Renal cortex interstitium (tissue), 11 donors: Measurements from ENCODE around the gene IFI27L1. TPM values are rescaled to one million over a fixed set of nuclear protein-coding genes. Genes with fewer than 3 reads are reported as not detected.
A peak's percentile ranks its signal among the peaks of the same experiment; 100 is the strongest.

Experiments
- DNase-seq, 11 donors: peaks; one replicate each; pipeline ENCODE4 v3.0.0-alpha.2; 2013; ENCODE audit warnings: low read depth in 9 of 11, low spot score in 4 of 11; ENCODE audit errors: extremely low read depth in 1 of 11
- polyA plus RNA-seq, 3 donors: library from polyadenylated mRNA; unstranded; fragments of 120-200 nt; gene quantifications; one replicate each; pipeline ENCODE4 v1.2.1, GENCODE V29; 2013; ENCODE audit not compliant: insufficient read length in 3 of 3

IFI27L1 gene
- polyA plus RNA-seq, 3 donors = 24.3 to 35.8 (median 28.0) TPM

DNA sequence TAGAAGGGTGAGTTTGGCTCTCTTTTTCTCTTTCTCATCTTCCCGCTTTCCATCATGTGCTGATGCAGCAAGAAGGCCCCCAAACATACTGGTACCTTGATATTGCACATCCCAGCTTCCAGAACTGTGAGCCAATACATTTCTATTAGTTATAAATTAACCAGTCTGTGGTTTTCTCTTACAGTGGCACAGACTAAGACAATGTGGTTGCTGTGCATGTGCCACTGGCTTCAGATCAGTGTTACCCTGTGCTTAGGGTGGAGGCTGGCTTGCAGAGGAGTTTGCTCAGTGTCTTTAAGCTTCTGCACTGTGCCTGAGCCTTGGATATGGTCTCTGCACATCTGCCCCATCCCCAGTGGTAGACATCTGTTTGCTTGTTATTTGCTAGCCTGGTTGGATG lies 42.8 kb downstream of the IFI27L1 start:
- DNase-seq = no peak

GRCh38 chr14:94124582-94125377 lies 43.7 kb downstream of the IFI27L1 start:
- no peak for DNase-seq

DNA sequence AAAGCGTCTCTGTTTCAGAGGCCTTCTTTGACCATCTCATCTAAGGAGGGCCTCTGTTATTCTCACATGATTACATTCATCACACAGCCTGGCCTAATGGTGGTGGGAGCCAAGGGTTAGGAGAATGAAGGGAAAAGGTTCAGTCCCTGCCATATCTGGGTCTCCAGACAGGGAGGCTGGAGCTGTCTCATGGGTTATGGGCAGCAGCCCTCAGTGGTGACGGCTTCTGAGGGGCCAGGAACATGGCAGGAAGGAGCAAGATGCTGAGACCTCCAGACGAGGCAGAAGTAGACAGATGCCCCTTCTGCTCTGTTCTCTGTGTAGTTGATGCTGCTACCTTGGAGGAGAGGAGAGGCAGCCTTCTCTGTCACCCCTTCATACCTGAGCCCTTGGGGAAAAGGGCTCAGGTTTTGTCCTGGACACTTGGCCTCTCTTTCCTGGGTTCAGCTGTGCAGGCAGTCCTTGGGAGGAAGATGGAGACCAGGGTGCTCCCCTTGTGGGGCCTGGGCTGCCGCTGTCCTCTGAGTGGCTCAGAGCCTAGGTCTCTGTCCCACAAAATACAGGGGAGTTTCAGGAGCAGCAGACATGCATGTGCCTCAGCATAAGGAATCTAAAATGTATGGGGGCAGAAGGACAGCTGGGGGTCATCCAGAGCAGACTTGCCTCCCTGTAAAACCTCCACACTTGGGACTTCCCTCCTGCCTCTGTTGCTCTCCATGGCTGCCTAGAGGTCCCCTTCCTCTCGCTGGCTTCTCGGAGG lies 44.7 kb downstream of the IFI27L1 start:
- no peak for DNase-seq

DNA sequence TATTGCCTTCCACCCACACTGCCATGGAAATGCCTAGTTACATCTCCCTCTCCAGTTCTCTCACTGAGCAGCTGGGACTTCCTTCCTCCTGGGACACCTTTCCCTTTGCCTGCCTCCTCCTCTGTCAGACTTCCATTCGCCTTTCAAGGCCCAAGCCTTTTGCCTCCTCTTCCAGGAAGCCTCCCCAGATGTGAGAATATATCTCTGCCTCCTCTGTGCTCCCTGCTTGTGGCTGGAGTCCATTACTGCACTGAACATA lies 45.2 kb downstream of the IFI27L1 start:
- DNase-seq = no peak

DNA sequence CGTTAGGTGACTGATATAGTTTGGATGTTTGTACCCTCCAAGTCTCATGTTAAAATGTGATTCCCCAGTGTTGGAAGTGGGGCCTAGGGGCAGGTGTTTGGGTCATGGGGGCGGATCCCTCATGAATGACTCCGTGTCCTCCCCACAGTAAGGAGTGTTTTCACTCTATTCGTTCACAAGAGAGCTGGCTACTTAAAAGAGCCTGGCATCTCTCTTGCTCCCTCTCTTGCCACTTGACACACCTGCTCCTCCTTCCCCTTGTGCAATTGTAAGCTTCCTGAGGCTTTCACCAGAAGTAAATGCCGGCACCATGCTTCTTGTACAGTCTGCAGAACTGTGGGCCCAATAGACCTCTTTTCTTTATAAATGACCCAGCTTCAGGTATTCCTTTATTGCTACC lies 45.7 kb downstream of the IFI27L1 start:
- no peak for DNase-seq

DNA sequence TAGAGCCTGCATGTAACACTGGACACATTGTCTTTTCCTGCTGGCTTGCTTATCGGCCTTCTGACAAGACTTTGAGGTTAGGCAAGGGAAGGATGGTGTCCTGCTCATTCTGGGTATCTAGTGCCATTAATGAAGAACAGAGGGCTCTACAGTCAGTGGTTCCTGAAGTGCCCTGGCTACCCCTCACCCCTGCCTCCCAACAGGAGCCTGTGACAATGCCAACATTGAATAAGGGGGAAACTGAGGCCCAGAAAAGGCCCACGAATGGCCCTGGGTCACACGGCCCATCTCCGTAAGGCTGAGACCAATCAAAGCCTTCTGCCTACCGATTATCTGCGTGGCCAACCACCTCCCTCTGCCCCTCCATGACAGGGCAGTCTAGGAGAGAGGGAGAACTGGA lies 46.2 kb downstream of the IFI27L1 start:
- DNase-seq = no peak

GRCh38 chr14:94128216-94128839 lies 47.2 kb downstream of the IFI27L1 start:
- no peak for DNase-seq

DNA sequence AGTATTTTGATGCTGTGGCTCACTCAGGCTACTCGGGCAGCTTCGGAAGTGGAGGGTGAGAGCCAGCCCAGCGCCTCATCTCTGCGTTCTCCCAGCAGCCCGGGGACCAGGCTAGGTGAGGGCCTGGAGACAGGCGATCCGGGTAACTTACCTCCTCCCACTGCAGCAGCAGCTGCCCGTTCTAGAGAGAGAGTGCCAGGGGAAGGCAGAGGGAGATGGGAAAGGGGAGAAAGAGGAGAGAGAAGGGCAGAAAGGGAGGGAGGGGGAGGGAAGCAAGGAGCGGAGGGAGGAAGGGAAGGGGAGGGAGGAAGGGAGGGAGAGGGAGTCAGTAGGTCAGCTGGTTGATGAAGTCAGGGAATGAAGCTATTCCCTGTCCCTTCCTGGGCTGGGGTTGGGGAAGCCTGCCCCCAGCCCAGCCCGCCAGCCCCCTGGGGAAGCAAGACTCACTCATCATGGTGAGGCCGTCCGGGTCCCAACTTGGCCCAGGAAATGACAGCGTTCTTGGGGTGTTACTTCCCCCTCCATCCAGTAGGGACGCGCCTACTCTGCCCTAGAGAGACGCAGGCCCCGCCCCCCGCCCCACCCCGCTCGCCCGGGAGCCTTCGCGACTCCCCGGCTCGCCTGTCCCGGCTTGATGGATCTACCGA lies 48.1 kb downstream of the IFI27L1 start, which contains the start of gene IFI27L2:
TSS of gene IFI27L2 (minus strand) at position 494 of the 647 bp plus-strand sequence. CDS start at position 454, 40 bp downstream.
- DNase-seq = peak in 10 of 11 donors; percentile 36 to 71 (median 60)

DNA sequence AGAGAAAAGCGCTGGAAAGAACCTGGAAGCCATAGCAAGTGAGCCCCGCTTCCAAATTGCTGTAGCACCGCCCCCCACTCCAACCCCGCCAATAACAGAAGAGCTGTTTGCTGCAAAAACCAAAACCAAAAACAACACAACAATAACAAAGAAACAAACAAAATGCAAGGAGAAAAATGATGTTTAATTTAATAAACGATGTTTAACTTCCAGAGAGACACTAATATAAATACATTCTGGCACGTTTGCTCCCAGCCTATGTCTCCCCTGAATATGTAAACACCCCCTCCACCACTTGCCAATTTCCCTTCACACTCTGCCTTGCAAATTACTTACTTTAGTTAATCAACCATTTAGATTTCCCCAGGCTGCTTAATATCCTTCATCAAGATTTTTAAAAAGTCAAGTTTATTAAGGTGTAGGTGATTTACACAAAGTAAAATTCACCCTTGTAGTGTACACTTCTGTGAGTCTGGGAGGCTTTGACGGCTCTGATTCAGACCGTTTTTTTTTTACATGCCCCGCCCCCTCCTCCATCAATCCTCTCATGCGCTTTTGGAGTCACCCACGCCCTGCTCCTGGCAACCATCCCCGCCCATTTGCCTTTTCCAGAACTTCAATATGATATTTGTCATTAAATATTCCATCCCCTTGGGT lies 48.8 kb downstream of the IFI27L1 start:
- peak in 2 of 11 donors; percentile 20 to 34 for DNase-seq

DNA sequence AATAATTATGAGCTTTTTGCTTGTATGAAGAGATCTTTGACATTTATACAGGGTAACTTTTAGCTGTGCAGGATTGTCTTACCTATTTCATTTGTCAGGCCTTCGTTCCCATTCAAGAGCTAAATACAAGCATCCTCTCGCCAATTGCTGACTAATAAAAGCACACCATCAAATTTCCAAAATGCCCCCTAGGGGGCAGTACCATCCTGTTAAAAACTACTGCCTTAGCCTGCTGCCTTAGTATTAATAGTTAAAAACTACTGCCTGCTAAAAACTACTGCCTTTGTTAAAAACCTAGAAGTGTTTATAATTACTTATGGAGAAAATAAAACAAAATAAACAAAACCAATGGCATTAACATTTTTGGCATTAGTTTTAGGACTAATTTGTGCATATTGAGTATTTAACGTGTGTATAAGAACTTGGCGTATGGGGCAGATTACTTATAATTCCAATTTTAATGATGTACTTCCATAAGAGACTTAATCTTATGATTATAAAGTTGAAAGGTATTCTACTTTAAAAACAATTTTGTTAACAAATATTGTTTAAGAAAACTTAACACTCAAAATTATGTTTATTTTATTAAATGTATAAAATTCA lies 51.3 kb downstream of the IFI27L1 start:
- peak in 7 of 11 donors; percentile 43 to 69 (median 55) for DNase-seq

- DNase-seq = no peak
These were observed 54.4 kb downstream of the IFI27L1 start for GRCh38 chr14:94135476-94135875.

DNA sequence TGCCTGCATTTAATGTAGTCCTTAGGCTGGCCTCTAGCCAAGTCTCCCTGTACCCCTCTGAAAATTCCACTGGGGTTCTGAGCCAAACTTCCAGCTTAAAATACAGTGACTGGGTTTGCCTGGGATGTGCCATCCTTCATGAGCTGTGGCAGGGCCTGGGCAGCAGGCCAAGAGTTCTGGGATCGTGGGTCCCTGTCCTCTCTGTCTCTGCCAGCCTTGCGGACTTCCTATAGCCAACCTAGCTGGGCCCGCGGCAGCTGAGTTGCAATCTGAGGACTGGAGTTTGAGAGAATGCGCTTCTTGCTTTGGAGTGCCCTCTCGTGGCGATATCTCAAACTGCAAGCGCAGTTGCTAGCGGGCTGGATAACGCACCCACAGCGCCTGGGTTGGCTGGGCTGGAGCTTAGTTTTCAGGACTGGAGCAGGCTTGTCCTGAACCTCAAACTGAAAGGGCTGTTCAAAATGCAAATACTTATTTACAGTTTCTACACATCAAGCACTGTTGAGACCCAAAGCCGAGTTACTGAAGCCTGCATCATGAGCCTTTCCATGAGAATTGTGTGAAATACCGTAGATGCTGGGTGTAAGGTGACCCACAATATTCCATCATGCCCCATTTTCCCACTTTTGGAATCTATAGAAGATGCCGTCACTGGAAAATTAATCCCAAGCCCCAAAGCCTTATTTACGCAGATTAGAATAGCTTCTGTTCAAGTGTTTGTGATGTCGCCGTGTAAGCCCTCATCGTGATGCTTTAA lies 55.6 kb downstream of the IFI27L1 start:
- peak; percentile 47 to 80 (median 67) for DNase-seq

DNA sequence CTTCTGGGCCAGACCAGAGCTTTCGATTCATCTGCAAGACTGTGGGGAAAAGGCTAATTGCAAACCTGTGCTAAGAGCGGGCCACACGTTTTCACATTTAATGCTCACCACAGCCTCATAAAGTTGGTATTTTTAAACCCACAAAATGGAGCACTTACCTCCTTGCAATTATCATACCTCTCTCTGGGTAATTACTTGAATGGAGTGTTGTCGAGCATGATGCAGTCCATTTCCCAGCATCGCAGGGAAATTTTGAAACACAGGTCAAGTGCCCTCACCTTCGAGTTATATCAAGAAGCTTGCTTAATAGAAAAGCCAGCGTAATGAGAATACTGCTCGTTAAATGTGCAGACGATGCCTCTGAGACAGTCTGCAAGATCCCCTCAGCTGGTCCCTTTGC lies 57.1 kb downstream of the IFI27L1 start:
- DNase-seq = no peak

DNA sequence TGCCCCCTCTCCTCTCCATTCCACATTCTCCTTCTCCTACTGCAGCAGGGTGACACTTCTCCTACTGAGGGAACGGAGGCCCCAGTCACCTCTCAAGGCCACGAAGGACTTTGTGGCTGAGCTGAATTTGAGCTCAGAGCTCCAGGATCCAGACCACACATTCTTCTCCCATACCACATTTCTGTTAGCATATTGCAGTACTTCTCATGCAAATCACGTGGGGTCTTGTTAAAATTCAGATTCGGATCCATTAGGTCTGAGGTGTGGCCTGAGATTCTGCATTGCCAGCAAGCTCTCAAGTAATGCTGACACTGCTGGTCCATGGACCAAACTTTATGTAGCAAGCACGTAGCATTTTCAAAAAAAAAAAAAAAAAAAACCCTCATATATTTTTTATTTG lies 57.9 kb downstream of the IFI27L1 start:
- no peak for DNase-seq

DNA sequence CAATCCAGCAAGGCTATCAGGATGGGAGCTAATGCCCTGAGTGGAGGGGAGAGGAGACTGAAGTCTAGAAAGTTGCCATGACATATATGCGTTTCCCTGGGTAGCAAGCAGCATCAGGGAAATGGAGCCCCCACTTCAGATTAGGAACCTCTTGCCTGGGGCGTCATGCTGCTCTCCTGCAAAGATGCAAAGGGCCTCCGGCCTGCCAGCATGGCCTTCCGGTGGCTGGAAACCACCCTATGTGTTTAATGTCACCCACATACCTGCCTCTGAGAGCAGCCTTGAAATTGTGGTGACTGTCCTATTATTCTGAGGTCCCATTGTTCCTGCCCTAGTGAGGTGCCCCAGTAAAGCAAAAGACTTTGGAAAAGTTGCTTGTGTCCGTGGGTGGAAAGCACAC lies 58.3 kb downstream of the IFI27L1 start:
- DNase-seq = no peak

DNA sequence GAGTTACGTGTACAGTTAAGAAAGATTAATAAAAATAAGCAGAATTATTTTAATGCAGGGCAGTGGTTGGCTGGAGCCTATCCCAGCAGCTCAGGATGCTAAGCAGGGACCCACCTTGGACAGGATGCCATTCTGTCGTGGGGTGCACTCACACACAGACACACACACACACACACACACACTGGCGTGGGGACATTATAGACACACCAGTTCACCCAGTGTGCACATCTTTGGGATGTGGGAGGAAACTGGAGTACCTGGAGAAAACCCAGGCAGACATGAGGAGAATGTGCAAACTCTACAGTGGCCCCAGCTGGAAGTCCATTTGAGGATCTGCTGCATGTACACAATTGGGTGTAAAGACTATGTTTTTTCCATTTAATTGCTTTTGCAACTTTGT lies 61.1 kb downstream of the IFI27L1 start:
- DNase-seq = no peak

DNA sequence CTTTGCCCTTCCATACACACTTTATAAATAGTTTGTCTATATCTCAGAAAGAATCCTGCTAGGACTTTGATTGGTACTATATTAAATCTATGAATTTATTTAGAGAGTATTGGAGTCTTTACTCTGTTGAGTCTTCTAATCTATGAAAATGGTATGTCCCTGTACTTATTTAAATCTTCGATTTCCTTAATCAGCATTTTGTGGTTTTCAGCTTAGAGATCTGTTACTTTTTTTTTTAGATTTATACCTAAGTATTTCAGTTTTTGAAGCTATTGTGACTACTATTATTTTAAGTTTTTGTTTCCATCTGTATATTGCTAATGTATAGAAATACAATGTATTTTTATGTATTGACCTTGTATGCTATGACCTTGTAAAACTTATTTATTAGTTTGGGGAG lies 61.7 kb downstream of the IFI27L1 start:
- DNase-seq = no peak

GRCh38 chr14:94143239-94143638 lies 62.1 kb downstream of the IFI27L1 start:
- DNase-seq = no peak
